Superior temporal gyrus (tissue), 1 donor: Measurements from ENCODE around the gene SHB.
A peak's percentile ranks its signal among the peaks of the same experiment; 100 is the strongest.
"Not testable (repeated sequence)": the region's sequence is repeated elsewhere in the genome, so short reads cannot be mapped to it uniquely, and the experiment has no call there.

Source experiments
- DNase-seq: peaks from one replicate; pipeline ENCODE4 v3.0.0-alpha.2; 2016; ENCODE audit errors: extremely low spot score

Gene SHB

DNA sequence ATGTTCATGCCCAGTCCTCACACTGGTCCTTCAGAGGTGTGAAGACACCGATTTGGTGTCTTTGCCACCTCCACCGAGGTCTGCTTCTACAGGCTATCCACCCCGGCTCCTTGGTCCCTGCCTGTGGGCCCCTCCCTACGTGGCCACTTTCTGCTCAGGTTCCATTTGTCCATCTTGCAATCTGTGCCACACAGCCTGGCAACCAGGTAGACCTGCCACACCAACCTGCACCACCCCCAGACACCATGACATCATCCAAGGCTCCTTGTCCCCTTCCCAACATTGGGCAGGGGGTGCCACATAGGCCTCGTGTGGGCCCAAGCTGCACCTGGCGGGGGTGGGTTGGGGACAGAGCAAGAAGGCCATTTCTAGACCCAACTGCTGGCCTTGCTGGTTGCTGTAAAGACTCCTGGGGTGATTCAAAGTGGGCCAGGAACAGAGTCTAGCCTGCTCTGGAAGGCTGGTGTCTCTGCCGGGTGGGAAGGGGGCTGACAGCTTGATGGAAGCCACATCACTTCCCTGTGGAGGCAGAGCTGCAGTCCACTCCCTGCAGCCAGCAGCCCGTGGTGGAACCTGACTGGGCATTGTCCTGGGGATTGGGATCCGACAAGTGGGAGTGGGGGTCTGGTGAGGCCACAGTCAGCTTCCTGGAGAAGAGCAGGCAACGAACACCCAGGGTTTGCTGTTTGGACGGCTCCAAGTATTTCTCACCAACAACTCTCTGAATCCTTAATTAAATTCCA lies 99.3 kb downstream of the SHB start:
- DNase-seq = no peak

DNA sequence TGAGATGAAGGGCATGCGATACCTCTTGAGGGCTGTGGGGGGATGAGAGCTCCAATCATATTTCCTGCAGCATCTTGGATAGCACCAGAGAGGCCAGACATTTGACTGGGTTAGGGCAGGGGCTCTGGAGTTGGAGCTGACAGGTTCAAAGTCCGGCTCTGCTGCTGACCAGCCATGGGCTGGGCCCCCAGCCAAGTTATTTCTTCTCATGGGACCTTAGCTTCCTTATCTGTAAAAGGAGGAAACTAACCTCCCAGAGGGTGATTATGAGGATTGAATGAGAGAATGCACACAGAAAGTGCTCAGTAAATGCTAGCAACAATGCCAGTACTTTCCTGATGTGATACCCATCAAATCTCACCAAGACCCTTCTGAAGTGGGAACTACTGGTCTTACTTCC lies 99.9 kb downstream of the SHB start:
- DNase-seq = no peak

DNA sequence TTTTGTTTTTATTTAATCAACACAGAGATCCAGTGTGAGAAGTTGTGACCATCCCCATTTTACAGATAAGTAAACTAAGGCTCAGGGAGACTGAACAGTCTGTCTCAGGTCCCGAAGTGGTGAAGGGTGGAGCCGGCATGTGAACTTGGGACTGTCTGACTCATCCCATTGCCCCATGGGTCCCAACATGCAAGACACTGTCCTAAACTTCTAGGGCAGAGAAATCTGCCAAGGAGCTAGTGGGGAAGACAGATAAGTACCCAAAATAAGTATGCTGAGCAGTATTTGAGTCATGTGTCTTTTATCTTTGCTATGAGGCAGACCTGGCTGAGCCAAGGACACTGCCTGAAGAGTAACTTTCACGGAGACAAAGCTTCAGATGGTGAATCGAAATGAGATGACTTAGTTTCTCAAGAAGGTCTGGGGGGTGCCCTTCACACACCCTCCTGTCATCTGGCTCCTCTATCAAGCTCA lies 100.8 kb downstream of the SHB start:
- no peak for DNase-seq

DNA sequence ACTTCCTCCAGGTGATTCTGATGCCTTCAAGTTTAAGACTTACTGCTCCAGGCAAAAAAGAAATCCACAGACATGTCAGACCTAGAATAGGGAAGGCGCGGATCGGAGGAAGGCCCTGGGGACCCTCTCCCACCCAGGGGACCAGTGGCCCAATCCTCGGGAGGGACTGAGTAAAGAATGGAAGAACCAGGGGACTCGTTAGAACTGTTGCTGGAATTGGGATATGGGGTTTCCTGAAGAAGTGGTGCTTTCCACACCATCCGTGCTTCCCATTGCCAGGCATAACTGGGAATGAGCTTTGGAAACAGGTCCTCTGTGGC lies 101.3 kb downstream of the SHB start:
- DNase-seq = no peak

DNA sequence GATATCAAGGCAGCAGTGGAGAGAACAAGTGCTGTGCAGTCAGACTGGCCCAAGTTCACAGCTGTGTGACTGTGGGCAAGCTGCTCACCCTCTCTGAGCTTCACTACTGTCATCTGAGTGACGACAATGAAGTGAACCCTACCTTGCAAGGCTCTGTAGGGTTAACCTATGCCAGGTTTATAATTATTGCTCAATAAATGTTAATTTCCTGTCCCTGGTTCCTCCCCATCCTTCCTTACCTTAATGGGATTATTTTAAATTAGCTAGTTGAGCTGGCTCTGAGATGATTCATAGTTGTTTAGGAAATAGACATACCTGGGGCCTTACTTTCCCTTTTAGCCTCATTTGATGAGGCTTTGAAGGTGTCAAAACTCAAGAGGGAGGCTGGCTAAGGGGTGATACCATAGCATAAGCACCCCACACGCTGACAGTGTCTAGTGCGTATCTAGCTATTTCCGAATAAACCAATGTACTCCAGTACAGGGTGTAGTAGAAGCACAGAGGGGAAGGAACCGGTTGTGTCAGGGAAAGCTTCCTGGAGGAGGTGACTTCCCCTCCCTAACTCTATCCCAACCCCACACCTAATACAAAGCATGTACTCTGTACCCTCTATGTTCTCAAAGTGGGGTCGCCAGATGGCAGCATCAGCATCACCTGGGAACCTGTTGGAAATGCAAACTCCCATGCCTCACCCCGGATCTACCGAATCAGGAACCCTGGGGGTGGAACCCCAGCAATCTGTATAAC lies 101.8 kb downstream of the SHB start:
- no peak for DNase-seq

DNA sequence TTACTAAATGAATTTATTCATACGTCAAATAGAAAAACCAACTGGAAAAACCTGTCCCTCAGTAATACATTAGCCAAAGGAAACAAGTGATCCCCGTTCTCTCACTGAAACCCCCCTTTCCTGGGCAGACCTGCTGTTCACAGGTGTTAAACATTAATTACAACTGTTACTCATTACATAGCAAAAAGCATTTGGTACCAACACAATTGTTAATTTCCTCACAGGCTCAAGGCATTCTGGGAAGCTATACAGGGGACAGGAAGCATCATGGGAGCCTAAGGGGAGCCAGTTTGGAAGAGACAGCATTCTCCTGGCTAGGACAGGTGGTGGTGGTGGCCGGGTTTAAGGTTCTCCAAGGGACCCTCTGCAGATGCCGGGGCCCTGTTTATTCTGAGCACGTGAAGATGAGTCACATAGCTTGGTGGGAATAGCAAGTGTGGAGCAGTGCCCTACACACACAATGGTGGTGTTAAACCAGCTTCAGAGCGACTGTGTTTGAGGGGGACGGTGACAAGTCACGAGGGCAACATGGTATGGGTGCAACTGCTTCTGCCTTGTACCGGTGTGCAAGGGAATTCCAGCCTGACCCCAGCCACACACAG lies 102.5 kb downstream of the SHB start:
- DNase-seq = no peak

DNA sequence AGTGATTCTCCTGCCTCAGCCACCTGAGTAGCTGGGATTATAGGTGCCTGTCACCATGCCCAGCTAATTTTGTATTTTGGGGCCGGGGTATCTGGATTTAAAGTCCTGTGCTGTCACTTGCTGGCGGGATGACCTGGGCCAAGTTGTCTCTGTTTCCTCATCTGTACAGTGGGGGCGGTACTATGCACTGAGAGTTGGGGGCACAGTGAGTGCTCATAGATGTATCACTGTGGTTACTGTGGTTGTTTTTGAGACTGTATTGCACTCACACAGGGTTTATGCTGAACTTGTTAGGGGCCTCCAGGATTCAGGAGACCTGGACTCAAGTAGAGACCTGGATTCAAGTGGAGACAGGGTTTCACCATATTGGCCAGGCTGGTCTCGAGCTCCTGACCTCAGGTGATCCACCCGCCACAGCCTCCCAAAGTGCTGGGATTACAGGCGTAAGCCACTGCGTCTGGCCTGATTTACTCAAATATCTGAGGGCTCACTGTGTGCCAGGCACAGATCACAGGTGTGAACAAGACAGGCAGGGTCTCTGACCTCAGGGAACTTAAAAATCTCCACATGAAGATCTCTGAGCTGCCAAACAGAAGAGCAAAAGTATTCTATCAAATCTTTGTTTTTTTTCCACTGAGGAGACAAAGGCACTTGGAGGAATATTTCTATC lies 103.2 kb downstream of the SHB start:
- DNase-seq = not testable (repeated sequence)

DNA sequence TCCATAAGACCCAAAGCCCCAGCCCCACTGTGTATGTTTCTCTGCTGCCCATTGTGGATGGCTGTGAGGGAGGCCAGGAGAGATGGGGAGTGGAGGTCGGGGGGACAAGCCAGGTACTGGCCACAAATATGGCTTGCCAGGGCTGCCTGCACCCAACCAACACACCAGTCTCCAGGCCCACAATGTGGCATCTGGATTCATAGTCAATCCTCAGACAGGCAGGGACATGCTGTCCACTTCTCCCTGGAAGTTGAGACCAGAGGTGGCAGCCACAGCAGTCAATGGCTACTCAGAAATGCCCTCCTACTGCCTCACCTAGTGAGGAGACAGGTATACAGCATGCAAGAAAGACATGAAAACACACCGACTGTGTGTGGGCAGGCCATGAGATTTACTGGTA lies 103.9 kb downstream of the SHB start:
- no peak for DNase-seq

DNA sequence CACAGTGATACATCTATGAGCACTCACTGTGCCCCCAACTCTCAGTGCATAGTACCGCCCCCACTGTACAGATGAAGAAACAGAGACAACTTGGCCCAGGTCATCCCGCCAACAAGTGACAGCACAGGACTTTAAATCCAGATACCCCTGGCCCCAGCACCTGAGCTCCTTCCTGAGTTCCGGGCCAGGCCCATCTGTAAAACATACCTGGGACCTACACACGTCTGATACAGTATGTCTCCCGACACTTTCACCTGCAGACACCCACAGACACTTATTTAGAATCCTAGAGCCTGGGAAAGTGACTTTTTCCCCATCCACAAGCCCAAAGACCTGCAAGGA lies 104.3 kb downstream of the SHB start:
- DNase-seq = no peak

DNA sequence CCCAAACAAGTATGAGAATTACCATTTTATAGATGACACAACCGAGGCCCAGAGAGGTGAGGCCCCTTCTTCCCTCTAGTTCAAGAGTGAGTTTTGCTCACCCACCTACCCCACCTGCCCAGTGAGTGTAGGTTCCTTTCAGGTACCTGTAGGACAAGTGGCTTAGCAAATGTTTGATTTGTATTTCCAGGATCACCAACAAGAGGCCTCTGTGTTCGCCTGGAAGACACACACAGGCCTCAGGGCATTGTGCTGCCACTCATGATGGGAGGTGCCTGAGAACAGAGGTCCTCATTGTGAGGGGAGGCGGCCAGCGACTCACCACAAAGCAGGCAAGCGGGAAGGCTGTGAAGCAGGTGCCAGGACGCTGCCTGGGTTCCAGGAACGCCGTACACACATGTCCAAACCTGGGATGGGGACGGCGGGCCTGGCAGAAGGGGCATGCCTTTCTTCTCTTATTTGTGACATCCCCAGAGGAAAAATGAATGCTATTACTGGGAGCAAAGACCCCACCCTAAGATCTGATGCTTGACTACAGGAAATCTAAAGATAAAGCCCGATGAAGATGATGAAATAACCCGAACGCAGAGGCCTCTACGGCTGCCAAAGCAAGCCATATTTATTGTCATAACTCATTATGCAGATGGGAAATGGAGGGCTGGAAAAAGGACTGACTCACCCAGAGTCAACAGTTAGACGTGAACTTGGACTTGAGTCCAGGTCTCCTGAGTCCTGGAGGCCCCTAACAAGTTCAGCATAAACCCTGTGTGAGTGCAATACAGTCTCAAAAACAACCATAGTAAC lies 104.9 kb downstream of the SHB start:
- peak; percentile 89 for DNase-seq

DNA sequence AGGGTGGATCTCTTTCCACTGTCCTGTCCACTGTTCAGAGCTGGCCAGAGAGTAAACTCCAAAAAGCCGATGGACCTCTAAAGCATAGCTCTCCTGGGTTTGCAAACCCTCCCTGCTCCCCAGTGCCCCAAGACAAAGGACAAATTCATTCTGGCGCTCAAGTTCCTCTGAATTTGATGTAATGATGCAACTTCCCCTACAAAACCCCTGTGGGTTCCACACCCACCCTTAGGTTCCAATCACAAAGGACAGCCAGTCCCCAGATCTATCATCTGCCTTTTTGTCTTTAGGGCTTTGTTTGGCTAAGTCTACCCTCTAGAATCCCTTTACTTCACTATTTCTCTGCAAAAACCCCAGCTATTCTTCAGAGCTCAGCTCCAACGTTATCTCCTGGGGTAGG lies 107.7 kb downstream of the SHB start:
- DNase-seq = no peak

DNA sequence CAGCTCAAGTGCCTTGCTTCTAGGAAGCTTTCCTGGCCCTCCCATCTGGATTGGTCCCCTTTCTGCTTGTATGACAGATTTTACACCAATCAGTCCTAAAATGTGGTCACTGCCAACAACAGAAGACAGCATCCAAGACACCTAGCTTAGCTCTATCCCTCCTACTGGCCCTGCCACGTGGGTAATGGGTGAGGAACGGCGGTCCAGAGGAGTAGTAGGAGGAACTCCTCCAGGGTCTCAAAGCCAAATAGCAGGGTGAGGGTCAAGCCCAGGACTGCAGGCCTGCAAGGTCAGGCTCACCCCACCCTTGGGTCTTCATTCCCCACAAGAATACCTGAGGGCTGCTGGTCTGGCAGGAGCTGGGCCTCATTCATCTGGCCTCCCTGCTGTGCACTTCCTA lies 108.4 kb downstream of the SHB start:
- DNase-seq = no peak

DNA sequence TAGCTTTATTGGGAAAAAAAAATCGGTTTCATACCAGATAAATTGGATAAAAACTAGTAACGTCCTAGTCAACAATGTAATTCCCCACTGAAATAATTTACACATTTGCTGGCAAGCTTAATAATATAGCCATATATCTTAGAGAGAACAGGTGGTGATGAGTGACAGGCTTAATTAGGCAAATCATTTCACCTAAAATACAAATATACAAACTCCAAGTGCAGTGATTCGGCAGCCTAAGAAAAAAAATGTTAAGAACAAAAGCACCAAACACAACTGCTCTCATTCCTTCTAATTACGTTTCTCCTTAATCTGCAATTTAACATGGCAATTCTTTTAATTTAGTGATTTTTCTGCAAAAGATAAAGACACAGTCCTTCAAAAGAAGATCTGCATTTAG lies 109.1 kb downstream of the SHB start:
- DNase-seq = no peak

DNA sequence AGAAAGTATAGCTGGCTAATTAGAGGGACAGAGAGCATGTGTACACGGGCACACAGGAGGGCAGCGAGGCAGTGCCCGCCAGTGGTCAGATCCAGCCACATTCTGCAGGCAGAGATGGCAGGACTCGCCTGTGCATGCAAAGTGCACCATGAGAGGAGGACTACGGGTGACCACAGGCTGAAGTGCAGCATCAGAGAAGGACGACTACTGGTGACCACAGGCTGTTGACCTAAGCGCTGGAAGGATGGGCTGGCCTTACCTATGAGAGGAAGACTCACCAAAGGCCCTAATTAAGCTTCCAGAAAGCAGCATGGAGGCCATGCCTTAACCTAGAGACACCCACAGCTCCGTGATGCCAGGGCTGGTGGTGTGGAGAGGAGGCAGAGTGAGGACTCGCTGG lies 110.9 kb downstream of the SHB start:
- DNase-seq = no peak

DNA sequence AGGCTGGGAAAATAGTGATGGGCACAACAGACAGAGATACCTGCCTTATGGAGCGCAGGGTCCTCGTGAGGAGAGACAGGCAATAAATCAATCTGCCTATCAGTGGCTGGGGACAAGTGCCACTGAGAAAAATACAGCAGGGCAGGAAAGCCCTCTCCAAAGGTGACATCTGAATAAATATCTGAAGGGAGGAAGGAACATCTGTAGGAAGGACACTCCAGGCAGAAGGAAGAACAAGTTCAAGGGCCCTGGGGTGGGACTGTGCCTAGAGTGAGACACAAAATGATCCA lies 111.4 kb downstream of the SHB start:
- DNase-seq = no peak

DNA sequence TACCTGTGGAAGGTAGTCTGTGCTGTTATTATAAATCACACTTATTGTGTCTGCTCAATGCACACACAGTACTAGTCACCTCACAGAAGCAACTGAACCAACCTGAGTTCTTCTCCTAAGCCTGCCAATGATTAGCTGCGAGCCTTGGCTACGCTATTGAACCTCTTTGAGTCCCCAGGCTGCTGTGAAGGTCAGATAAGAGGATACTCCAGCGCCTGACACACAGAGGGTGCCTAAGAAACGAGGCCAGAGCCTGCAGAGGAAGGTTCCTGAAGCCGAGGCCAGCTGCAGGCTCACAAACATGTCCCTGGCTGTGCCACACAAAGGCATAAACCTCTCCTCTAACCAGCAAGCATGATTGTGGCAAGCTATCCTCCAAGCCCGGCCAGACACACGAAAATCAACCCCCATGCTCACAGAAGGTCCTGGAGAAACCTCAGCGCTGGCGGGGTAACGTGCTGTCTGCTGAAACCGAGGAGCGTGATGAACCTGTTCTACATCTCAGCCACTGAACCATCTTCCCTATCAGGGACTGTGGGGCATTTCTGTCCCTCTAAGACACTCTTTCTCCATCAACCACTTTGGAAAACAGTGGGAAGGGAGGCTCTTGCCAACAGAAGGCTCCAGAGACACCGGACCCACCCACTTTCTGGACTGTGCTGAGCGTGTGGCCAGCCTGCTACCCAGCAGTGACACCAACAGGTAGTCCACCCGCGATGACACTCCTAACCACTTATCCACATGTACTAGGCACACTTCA lies 111.9 kb downstream of the SHB start:
- no peak for DNase-seq

DNA sequence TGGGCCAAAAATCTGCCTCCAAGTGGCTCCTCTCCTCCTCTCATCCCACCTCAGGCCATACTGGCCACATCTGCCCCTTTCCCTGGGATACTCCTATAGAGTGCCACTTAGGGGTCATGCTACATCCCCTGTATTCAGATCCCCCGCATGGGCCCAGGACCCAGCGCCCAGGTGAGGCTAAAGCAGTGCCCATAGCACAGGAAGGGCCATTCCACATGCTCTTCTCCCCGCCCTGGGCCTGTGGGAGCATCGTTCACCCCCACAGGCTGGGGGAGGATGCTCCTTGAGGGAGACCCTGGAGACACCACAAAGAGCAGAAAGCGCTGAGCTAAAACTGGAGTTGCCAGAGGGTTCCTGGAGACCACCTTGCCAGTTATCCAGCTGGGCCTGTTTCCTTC lies 112.6 kb downstream of the SHB start:
- no peak for DNase-seq

DNA sequence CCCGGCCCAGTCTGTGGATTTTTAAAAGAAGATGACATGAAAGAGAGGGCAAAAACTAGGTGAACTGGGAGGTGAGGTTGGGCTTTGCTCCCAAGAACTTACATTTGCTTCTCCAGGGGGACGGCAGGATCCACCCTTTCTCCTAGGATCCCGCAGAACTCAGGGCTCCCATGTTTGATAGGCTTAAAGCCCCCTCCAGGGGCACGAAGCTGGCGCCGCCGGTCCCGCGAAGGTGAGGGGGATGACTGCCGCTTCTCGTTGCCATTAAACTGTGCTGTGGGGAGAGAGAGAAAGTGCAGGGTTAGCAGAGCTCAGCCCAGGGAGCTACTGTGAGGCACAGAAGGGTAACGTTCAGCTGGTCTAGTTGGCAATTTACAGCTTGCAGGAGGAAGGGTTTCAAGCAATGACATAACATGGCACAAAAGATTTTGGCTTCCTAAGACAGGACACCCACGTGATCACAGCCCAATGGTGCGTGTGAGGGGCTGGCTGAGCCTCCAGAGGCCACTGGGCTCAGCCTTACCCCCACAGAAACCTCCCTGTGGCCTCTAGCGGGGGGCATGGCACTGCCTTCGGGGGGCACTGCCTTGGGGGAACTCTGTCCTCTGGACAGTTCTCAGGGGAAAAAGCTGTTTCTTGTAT lies 113.1 kb downstream of the SHB start:
- DNase-seq = no peak

DNA sequence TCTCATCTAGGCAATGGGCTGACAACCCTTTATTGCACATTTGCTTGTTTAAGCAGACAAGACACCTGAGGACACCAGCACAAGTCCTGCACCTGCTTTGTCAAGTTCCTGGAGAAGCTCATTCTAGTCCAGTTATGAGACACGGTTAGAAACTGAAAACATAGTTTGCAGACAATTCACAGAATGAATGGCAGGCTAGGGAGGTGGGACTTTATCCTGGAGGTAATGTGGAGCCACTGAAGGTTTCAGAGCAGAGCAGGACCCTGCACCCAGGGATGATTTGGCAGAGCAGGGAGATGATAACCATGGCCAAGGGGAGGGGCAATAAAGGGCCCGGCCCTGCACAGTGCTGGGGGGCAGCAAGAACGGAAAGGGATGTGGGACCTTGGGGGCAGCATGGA lies 114.4 kb downstream of the SHB start:
- DNase-seq = no peak

DNA sequence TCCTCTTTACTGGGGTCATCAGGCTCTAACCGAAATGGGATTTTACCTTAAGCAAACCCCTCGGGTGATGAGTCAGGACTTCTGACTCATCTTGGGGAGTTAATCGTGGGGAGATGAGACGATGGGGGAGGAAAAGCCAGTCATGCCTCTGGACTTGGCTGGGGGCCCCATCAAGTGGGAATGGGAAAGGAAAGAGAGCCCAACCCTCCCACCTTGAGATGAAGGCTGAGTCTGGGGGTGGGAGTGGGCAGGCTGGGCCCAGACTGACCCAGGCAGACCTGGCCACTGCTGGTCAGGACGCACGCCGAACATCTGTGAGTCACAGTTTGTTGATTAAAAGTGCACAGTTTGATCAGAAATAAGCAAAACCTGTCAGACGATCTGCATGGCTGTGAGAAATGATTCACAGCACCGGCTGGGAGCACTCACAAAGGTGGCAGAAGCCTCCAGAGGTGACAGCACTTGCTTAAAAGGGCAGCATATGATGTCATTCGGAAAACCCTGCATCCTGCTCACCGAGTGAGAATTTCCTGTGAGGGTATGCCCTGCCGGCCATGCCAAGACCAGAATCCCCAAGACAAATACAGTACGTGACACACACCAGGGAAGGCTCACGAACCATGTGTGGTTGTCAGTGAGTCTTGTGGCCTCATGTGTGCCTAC lies 115.1 kb downstream of the SHB start:
- no peak for DNase-seq
